NCI-H510A (cell line): ENCODE results near the gene CYB5R4.
"Not testable (repeated sequence)": the region's sequence is repeated elsewhere in the genome, so short reads cannot be mapped to it uniquely, and the experiment has no call there.

Experiments
- DNase-seq: peaks from one replicate; lab custom pipeline; 2025; lab: John Stamatoyannopoulos, UW

CYB5R4 gene

GRCh38 chr6:83862776-83863471 is 3.4 kb downstream of the CYB5R4 start:
- DNase-seq: no peak

GRCh38 chr6:83867043-83867442 is 7.6 kb downstream of the CYB5R4 start:
- DNase-seq: no peak

GRCh38 chr6:83867527-83868161 is 8.2 kb downstream of the CYB5R4 start:
- DNase-seq: no peak

- DNase-seq: no peak
Observed at GRCh38 chr6:83868639-83869038, 9.2 kb downstream of the CYB5R4 start.

- no peak for DNase-seq
Observed at GRCh38 chr6:83870649-83871048, 11.2 kb downstream of the CYB5R4 start.

- no peak for DNase-seq
Observed at GRCh38 chr6:83872386-83873118, 13.1 kb downstream of the CYB5R4 start.

- DNase-seq: no peak
Observed at GRCh38 chr6:83873869-83874268, 14.4 kb downstream of the CYB5R4 start.

GRCh38 chr6:83875843-83876242 is 16.4 kb downstream of the CYB5R4 start:
- no peak for DNase-seq

- no peak for DNase-seq
Observed at GRCh38 chr6:83878902-83879644, 19.6 kb downstream of the CYB5R4 start.

- no peak for DNase-seq
Observed at GRCh38 chr6:83879746-83880145, 20.3 kb downstream of the CYB5R4 start.

GRCh38 chr6:83883240-83883639 is 23.8 kb downstream of the CYB5R4 start:
- no peak for DNase-seq

- DNase-seq: no peak
Observed at GRCh38 chr6:83884523-83884922, 25.0 kb downstream of the CYB5R4 start.

GRCh38 chr6:83885984-83886383 is 26.5 kb downstream of the CYB5R4 start:
- no peak for DNase-seq

GRCh38 chr6:83889621-83890020 is 30.1 kb downstream of the CYB5R4 start:
- no peak for DNase-seq

GRCh38 chr6:83890520-83890919 is 31.0 kb downstream of the CYB5R4 start:
- DNase-seq: no peak

GRCh38 chr6:83891586-83891985 is 32.1 kb downstream of the CYB5R4 start:
- DNase-seq: no peak

- DNase-seq: peak; percentile 21
Observed at GRCh38 chr6:83893024-83893423, 33.5 kb downstream of the CYB5R4 start.

- not testable (repeated sequence) for DNase-seq
Observed at GRCh38 chr6:83897094-83897493, 37.6 kb downstream of the CYB5R4 start.

- no peak for DNase-seq
Observed at GRCh38 chr6:83901624-83902023, 42.1 kb downstream of the CYB5R4 start.

GRCh38 chr6:83904395-83904794 is 44.9 kb downstream of the CYB5R4 start:
- no peak for DNase-seq

GRCh38 chr6:83905648-83906047 is 46.2 kb downstream of the CYB5R4 start:
- DNase-seq: no peak

- not testable (repeated sequence) for DNase-seq
Observed at GRCh38 chr6:83907623-83908390, 48.3 kb downstream of the CYB5R4 start.
